ENCODE measurements around the gene SERINC3. TPM values are rescaled to one million over a fixed set of nuclear protein-coding genes. Genes with fewer than 3 reads are reported as not detected.

SERINC3 gene
- total and polyA plus RNA-seq, 2 donors (not counting 3 experiments of a cell fraction or from before 2014, with no cell fraction given), result 83.7 to 177 TPM

DNA sequence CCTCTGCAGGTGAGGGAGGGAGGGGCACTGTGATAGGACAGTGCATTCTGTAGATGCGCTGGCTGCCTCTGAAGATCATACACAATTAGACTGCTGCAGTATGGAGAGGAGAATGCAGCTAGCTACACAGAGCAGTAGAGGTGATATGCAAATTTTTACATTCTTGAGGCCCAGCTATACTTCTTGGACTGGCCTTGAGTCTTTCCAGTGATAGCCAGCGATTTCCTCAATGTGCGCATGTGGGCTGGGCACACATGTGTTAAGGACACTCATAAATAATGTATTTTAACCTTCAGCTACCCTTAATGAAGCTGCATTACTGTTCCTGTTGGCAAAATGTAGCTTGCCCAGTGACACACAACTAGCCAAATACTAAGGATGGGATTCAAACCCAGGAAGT is 27.2 kb downstream of the SERINC3 start:
- H3K79me2 ChIP-seq (ENCODE audit: control insufficient read depth, insufficient read depth, low read length), result no peaks in the 10 kb centered on the region
- no peak overlapping the region for H2AFZ ChIP-seq (ENCODE audit: low read depth, low read length)
- H3K4me2 ChIP-seq (ENCODE audit: insufficient read depth, low read length), result no peak overlapping the region
- dilution Hi-C loops (cut with MboI; ENCODE audit: extremely low pct_ligation_motif_present, low sequenced_read_pairs) (no loop called here), intact Hi-C loops (cut with micrococcal nuclease) (no loop called here)
- no peaks in the 10 kb centered on the region for H3K9me1 ChIP-seq (replicated peaks; ENCODE audit: control insufficient read depth, extremely low read depth, insufficient read depth, low read length)
- H3K36me3 ChIP-seq (ENCODE audit: control insufficient read depth in 2 of 2, extremely low read depth in 1 of 2, insufficient read depth in 2 of 2, low read length in 2 of 2), result peaks cover 14 to 24% of the 10 kb centered on the region in 2 experiments
- no peaks in the 10 kb centered on the region for H3K4me1 ChIP-seq (ENCODE audit: control insufficient read depth, extremely low read depth, insufficient read depth, low read length)
- H3K4me3 ChIP-seq (replicated peaks in 1 of 3; ENCODE audit: insufficient read depth in 1 of 3, low read depth in 1 of 3, low read length in 3 of 3), result no peak overlapping the region
- H3K9me3 ChIP-seq (replicated peaks; ENCODE audit: control insufficient read depth, insufficient read depth, low read length), result no peaks in the 10 kb centered on the region
- FAIRE-seq (no peak), DNase-seq (ENCODE audit: low read depth, low spot score) (no peak)
- ChIA-PET POLR2A (no interaction called here), CTCF (interaction anchor here (1.2 kb wide), 1 partner anchor 14 kb away, joined by 3 read pairs; no protein-coding TSS in a partner anchor)
- TF ChIP-seq POLR2AphosphoS5 (IDR thresholded peaks at IDR 0.05; ENCODE audit: insufficient read depth, low read depth, low read length) (no peak), JUN (IDR thresholded peaks at IDR 0.05; ENCODE audit: borderline replicate concordance, insufficient read depth, insufficient read length, low read depth) (no peak), POLR2A (IDR thresholded peaks at IDR 0.05; ENCODE audit: low read depth, low read length) (no peak), EZH2 (IDR thresholded peaks at IDR 0.05; ENCODE audit: borderline replicate concordance, low read depth, low read length, severe bottlenecking) (no peak), FOS (IDR thresholded peaks at IDR 0.05; ENCODE audit: borderline replicate concordance, insufficient read depth, low read length) (no peak), MYC (IDR thresholded peaks at IDR 0.05; ENCODE audit: low read depth, low read length) (no peak), GATA2 (IDR thresholded peaks at IDR 0.05; ENCODE audit: insufficient read depth, insufficient read length, low read depth, low read length) (no peak)
- TF ChIP-seq, protein P1, sequence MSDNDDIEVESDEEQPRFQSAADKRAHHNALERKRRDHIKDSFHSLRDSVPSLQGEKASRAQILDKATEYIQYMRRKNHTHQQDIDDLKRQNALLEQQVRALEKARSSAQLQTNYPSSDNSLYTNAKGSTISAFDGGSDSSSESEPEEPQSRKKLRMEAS (IDR thresholded peaks at IDR 0.05; ENCODE audit: insufficient read depth, insufficient read length), result no peak
- TF ChIP-seq, protein P2, sequence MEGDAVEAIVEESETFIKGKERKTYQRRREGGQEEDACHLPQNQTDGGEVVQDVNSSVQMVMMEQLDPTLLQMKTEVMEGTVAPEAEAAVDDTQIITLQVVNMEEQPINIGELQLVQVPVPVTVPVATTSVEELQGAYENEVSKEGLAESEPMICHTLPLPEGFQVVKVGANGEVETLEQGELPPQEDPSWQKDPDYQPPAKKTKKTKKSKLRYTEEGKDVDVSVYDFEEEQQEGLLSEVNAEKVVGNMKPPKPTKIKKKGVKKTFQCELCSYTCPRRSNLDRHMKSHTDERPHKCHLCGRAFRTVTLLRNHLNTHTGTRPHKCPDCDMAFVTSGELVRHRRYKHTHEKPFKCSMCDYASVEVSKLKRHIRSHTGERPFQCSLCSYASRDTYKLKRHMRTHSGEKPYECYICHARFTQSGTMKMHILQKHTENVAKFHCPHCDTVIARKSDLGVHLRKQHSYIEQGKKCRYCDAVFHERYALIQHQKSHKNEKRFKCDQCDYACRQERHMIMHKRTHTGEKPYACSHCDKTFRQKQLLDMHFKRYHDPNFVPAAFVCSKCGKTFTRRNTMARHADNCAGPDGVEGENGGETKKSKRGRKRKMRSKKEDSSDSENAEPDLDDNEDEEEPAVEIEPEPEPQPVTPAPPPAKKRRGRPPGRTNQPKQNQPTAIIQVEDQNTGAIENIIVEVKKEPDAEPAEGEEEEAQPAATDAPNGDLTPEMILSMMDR (IDR thresholded peaks at IDR 0.05; ENCODE audit: extremely low read depth in 1 of 2, insufficient read depth in 1 of 2, low read depth in 1 of 2, low read length in 2 of 2), result no peak
- no peaks in the 10 kb centered on the region for H4K20me1 ChIP-seq (replicated peaks; ENCODE audit: control insufficient read depth, extremely low read depth, insufficient read depth, low read length)
- H3K27ac ChIP-seq (ENCODE audit: insufficient read depth, low read depth, low read length), result peak overlapping the region; percentile 5
- BruUV-seq (replicated peaks), result no TSS peak
- H3K9ac ChIP-seq (replicated peaks; ENCODE audit: extremely low read depth, insufficient read depth, low read length), result no peak overlapping the region
- no peaks in the 10 kb centered on the region for H3K27me3 ChIP-seq (ENCODE audit: control insufficient read depth in 2 of 2, insufficient read depth in 2 of 2, low read length in 2 of 2)

Measured in endothelial cell of umbilical vein (primary cell).